GM12878 (cell line): Measurements from ENCODE around the gene TCF7. TPM values are rescaled to one million over a fixed set of nuclear protein-coding genes. Genes with fewer than 3 reads are reported as not detected.

Experiments
- ATAC-seq: fragments of 200-7000 bp; cut with Tn5 transposase; 3 replicates; pipeline ENCODE4 v1.9.1; 2020; ENCODE audit warnings: mild to moderate bottlenecking, moderate library complexity
- BruUV-seq: library from RNA; stranded (reverse); fragments of 400-500 nt; replicated peaks from 2 replicates; lab custom pipeline; 2021; lab: Mats Ljungman, UMichigan
- CTCF ChIA-PET: fragments of 300-600 bp; sonication (Branson Sonifier 250); formaldehyde crosslinking; extraction: SDS; loops from one replicate; lab custom pipeline; 2021; ENCODE audit warnings: inconsistent platforms; lab: Yijun Ruan, JAX
- POLR2A ChIA-PET: fragments of 350-600 bp; formaldehyde crosslinking; extraction: SDS; loops from one replicate; lab custom pipeline; 2021; ENCODE audit warnings: inconsistent platforms; lab: Charles Lee
- RAD21 ChIA-PET: fragments of 300-600 bp; sonication (Branson Sonifier 250); formaldehyde crosslinking; loops from one replicate; lab custom pipeline; 2023; ENCODE audit warnings: antibody characterized with exemption; ENCODE audit not compliant: unreplicated experiment; lab: Charles Lee
- SMC1A ChIA-PET: fragments of 300-600 bp; sonication (Branson Sonifier 250); formaldehyde crosslinking; loops from one replicate; lab custom pipeline; 2023; ENCODE audit not compliant: unreplicated experiment, uncharacterized antibody; lab: Charles Lee
- DNase-seq: peaks from one replicate; pipeline ENCODE4 v3.0.0-alpha.2; 2011; ENCODE audit warnings: low read depth, low spot score
- FAIRE-seq: peaks from 3 replicates; lab custom pipeline; 2011; peaks lifted over from hg19 to GRCh38; lab: Jason Lieb, UNC
- H2AFZ ChIP-seq: 2 replicates; pipeline ENCODE4 v1.6.0; 2011; ENCODE audit warnings: low read depth, low read length, control low read depth; ENCODE audit not compliant: control insufficient read depth
- H3K27ac ChIP-seq: 2 replicates; pipeline ENCODE4 v1.5.1; 2011; ENCODE audit warnings: control low read depth; ENCODE audit not compliant: control insufficient read depth, insufficient read depth
- H3K27me3 ChIP-seq, 2 experiments: replicated peaks in 1 of 2; 2 replicates each; pipeline versions ENCODE4 v1.6.0 to v1.6.1; 2011; ENCODE audit warnings: low read length in 1 of 2; ENCODE audit not compliant: control insufficient read depth in 2 of 2, insufficient read depth in 2 of 2
- H3K36me3 ChIP-seq, 2 experiments: 2 replicates each; pipeline ENCODE4 v1.5.1; 2011; ENCODE audit warnings: low read length in 1 of 2; ENCODE audit not compliant: control insufficient read depth in 2 of 2, insufficient read depth in 2 of 2
- H3K4me1 ChIP-seq: 2 replicates; pipeline ENCODE4 v1.6.1; 2011; ENCODE audit warnings: mild to moderate bottlenecking, low read length, moderate library complexity, mixed read lengths; ENCODE audit not compliant: control insufficient read depth, insufficient read depth
- H3K4me2 ChIP-seq: 2 replicates; pipeline ENCODE4 v1.6.0; 2011; ENCODE audit warnings: control low read depth; ENCODE audit not compliant: control insufficient read depth, insufficient read depth
- H3K4me3 ChIP-seq: fragments of 200-600 bp; sonication (generic); 2 replicates; pipeline ENCODE4 v1.5.1; 2016
- H3K79me2 ChIP-seq: 2 replicates; pipeline ENCODE4 v1.6.0; 2011; ENCODE audit warnings: low read length; ENCODE audit not compliant: control insufficient read depth, insufficient read depth
- H3K9ac ChIP-seq: 2 replicates; pipeline ENCODE4 v1.8.0; 2011; ENCODE audit warnings: low read length, control low read depth, mixed read lengths; ENCODE audit not compliant: control insufficient read depth, insufficient read depth
- H3K9me3 ChIP-seq: replicated peaks from 3 replicates; pipeline ENCODE4 v1.5.1; 2011; ENCODE audit warnings: mild to moderate bottlenecking, low read length; ENCODE audit not compliant: control insufficient read depth, insufficient read depth
- H4K20me1 ChIP-seq: 2 replicates; pipeline ENCODE4 v1.6.0; 2011; ENCODE audit not compliant: control insufficient read depth, insufficient read depth
- MYB ChIP-seq: fragments of 150-350 bp; IDR thresholded peaks from 2 replicates; pipeline ENCODE4 v1.6.1; 2014; ENCODE audit warnings: mild to moderate bottlenecking, low read depth, low read length, borderline replicate concordance
- MYC ChIP-seq: IDR thresholded peaks from 2 replicates; pipeline ENCODE4 v1.6.1; 2011; ENCODE audit warnings: mild to moderate bottlenecking, low read length, moderate library complexity, inconsistent platforms; ENCODE audit not compliant: insufficient read depth, insufficient replicate concordance, insufficient read length, severe bottlenecking
- NR2F1 ChIP-seq: fragments of 450-650 bp; conservative IDR thresholded peaks from 2 replicates; pipeline ENCODE4 v1.6.1; 2017; ENCODE audit warnings: mild to moderate bottlenecking
- SMAD1 ChIP-seq: fragments of 450-650 bp; IDR thresholded peaks from 2 replicates; pipeline ENCODE4 v1.6.1; 2018; ENCODE audit warnings: mild to moderate bottlenecking, low read depth; ENCODE audit not compliant: partially characterized antibody
- WGBS: methylation state at CpG from one replicate; pipeline ENCODE4 v1.1.6; 2016; ENCODE audit warnings: low lambda C conversion rate; ENCODE audit not compliant: insufficient replicate concordance, insufficient coverage; ENCODE audit errors: missing lambda C conversion rate; 5-methylcytosine and 5-hydroxymethylcytosine counted together
- in situ Hi-C: fragments of 300-500 bp; cut with MboI; formaldehyde crosslinking; loops from 9 replicates; pipeline ENCODE4 v1.14.3; 2018; ENCODE audit warnings: mixed read lengths
- intact Hi-C: fragments of 100-400 bp; cut with micrococcal nuclease; formaldehyde crosslinking; loops from one replicate; pipeline ENCODE4 v1.14.2; 2022; ENCODE audit not compliant: unreplicated experiment
- polyA plus RNA-seq, 11 experiments: library from polyadenylated mRNA; depleted of rRNA in 4 of 11; unstranded in 6 of 11; stranded (reverse) in 5 of 11; fragments of >200 nt; fragmentation: Nextera tagmentation in 4 of 11; fragmentation: Illumina TruSeq in 1 of 11; extraction: Ambion mirVana in 4 of 11; extraction: Trizol in 1 of 11; gene quantifications; 1 replicate in 1 of 11; 2 replicates in 10 of 11; pipeline versions ENCODE4 v1.2.1 to v1.2.3, GENCODE V29; 2011 to 2016; ENCODE audit warnings: inconsistent platforms in 2 of 11, missing spikeins in 2 of 11, low read depth in 1 of 11
- total RNA-seq, 4 experiments: library from RNA; depleted of rRNA in 3 of 4; stranded (reverse); fragments of >200 nt in 3 of 4; fragmentation: Illumina TruSeq in 1 of 4; extraction: Trizol in 1 of 4; gene quantifications; 2 replicates each; pipeline versions ENCODE4 v1.2.1 to v1.2.3, GENCODE V29; 2013 to 2021
- TF ChIP-seq, protein P1 (sequence below): IDR thresholded peaks from 2 replicates; pipeline ENCODE4 v1.6.1; 2011; ENCODE audit warnings: borderline replicate concordance, low read depth, mild to moderate bottlenecking, moderate library complexity, mixed read lengths, low read length; ENCODE audit not compliant: insufficient read depth; ENCODE audit errors: extremely low read length
- TF ChIP-seq, protein P2 (sequence below): fragments of 450-650 bp; formaldehyde crosslinking; IDR thresholded peaks from 2 replicates; pipeline ENCODE4 v1.4.0; 2022; ENCODE audit warnings: mild to moderate bottlenecking, moderate library complexity

TCF7 gene
- total and polyA plus RNA-seq, 10 of the 15 experiments (the other 5 are each of a cell fraction or from before 2014, with no cell fraction given): 10.0 to 60.2 (median 23.6) TPM

GRCh38 chr5:134131578-134132350 is 17.3 kb downstream of the TCF7 start:
- no peak overlapping the region for H3K4me3 ChIP-seq
- no peak; the same call in 2 of the 3 replicates for ATAC-seq
- POLR2A ChIA-PET: interaction anchor here (0.9 to 19.5 kb wide), 9 partner anchors 8 to 95 kb away, joined by 3 to 291 read pairs (median 3); partner anchors contain the start of genes PPP2CA and TCF7

More at GRCh38 chr5:134131578-134132350, 17.3 kb downstream of the TCF7 start:
- H3K9ac ChIP-seq: peak overlapping the region; percentile 41; the same call in 1 of the 2 replicates
- H3K79me2 ChIP-seq: peaks cover 50% of the 10 kb centered on the region
- SMC1A ChIA-PET: interaction anchor here (1.0 to 2.1 kb wide), 8 partner anchors 10 to 93 kb away, joined by 3 to 22 read pairs (median 4); no protein-coding TSS in a partner anchor
- TF ChIP-seq, protein P1, sequence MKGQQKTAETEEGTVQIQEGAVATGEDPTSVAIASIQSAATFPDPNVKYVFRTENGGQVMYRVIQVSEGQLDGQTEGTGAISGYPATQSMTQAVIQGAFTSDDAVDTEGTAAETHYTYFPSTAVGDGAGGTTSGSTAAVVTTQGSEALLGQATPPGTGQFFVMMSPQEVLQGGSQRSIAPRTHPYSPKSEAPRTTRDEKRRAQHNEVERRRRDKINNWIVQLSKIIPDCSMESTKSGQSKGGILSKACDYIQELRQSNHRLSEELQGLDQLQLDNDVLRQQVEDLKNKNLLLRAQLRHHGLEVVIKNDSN: no peak
- TF ChIP-seq, protein P2, sequence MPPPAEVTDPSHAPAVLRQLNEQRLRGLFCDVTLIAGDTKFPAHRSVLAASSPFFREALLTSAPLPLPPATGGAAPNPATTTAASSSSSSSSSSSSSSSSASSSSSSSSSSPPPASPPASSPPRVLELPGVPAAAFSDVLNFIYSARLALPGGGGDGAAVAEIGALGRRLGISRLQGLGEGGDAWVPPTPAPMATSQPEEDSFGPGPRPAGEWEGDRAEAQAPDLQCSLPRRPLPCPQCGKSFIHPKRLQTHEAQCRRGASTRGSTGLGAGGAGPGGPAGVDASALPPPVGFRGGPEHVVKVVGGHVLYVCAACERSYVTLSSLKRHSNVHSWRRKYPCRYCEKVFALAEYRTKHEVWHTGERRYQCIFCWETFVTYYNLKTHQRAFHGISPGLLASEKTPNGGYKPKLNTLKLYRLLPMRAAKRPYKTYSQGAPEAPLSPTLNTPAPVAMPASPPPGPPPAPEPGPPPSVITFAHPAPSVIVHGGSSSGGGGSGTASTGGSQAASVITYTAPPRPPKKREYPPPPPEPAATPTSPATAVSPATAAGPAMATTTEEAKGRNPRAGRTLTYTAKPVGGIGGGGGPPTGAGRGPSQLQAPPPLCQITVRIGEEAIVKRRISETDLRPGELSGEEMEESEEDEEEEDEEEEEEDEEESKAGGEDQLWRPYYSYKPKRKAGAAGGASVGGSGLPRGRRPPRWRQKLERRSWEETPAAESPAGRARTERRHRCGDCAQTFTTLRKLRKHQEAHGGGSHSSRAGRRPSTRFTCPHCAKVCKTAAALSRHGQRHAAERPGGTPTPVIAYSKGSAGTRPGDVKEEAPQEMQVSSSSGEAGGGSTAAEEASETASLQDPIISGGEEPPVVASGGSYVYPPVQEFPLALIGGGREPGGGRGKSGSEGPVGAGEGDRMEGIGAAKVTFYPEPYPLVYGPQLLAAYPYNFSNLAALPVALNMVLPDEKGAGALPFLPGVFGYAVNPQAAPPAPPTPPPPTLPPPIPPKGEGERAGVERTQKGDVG (CRISPR knock-in tag): 0 out of 2 replicates have a peak, but pooled peaks have one; percentile 28
- TF ChIP-seq MYC (no peak), NR2F1 (0 out of 2 replicates have a peak, but pooled peaks have one; percentile 7), SMAD1 (no peak), MYB (no peak)
- TF ChIP-seq, all 136 proteins: peak for 2
- Histone ChIP-seq H3K36me3 (peaks cover 12 to 21% of the 10 kb centered on the region in 2 experiments; a peak in 3 of 4 replicates), H3K4me1 (peaks cover 71% of the 10 kb centered on the region), H2AFZ (no peak overlapping the region), H3K27ac (peak overlapping the region; percentile 48), H3K4me2 (0 out of 2 replicates have a peak overlapping the region, but pooled peaks have one; percentile 13), H4K20me1 (no peaks in the 10 kb centered on the region), H3K27me3 (no peaks in the 10 kb centered on the region), H3K9me3 (no peaks in the 10 kb centered on the region)
- ChIA-PET CTCF (interaction anchor here (1.0 to 12.1 kb wide), 10 partner anchors 9 to 92 kb away, joined by 4 to 184 read pairs (median 8); no protein-coding TSS in a partner anchor), RAD21 (interaction anchor here (0.6 to 12.6 kb wide), 9 partner anchors 6 to 92 kb away, joined by 3 to 128 read pairs (median 10); no protein-coding TSS in a partner anchor)
- intact Hi-C loops (loop anchor here (1.0 to 2.0 kb wide), 3 partner anchors 14 to 61 kb away; partner anchors contain the start of gene TCF7), in situ Hi-C loops (no loop called here)
- WGBS: 70% methylated on average over 7 of the region's 7 CpGs
- DNase-seq (no peak), FAIRE-seq (peak; percentile 31)
- no TSS peak for BruUV-seq
